HepG2 (cell line): ENCODE results near the gene FBXO11. TPM values are rescaled to one million over a fixed set of nuclear protein-coding genes. Genes with fewer than 3 reads are reported as not detected.

Experiments used
- ADNP ChIP-seq: sonication (generic); formaldehyde crosslinking; IDR thresholded peaks from 2 replicates; pipeline ENCODE4 v1.4.0; 2020; ENCODE audit warnings: missing genetic modification reagents
- AGO2 ChIP-seq: fragments of 200-400 bp; formaldehyde crosslinking; optimal IDR thresholded peaks from 2 replicates; pipeline ENCODE3; 2017; ENCODE audit warnings: mild to moderate bottlenecking, low read depth, low read length, moderate library complexity
- ARNTL ChIP-seq: sonication (generic); formaldehyde crosslinking; IDR thresholded peaks from 2 replicates; pipeline ENCODE4 v1.4.0; 2020; ENCODE audit warnings: mild to moderate bottlenecking, missing genetic modification reagents
- CENPT ChIP-seq: sonication (generic); formaldehyde crosslinking; IDR thresholded peaks from 2 replicates; pipeline ENCODE4 v1.8.0; 2022; ENCODE audit warnings: low read depth, mild to moderate bottlenecking, moderate library complexity, missing genetic modification reagents
- FOSL1 ChIP-seq: sonication (generic); formaldehyde crosslinking; IDR thresholded peaks from 2 replicates; pipeline ENCODE4 v1.9.0; 2021; ENCODE audit warnings: missing genetic modification reagents, borderline replicate concordance
- FOXP1 ChIP-seq, 2 experiments: fragments of 450-650 bp in 1 of 2; IDR thresholded peaks; 2 replicates each; pipeline ENCODE4 v1.6.1; 2017 to 2018; ENCODE audit warnings: antibody characterized with exemption in 1 of 2
- HMGA1 ChIP-seq: sonication (generic); formaldehyde crosslinking; conservative IDR thresholded peaks from 2 replicates; pipeline ENCODE4 v1.4.0; 2020; ENCODE audit warnings: missing genetic modification reagents
- LCORL ChIP-seq, 2 experiments: fragments of 450-650 bp in 1 of 2; sonication (generic) in 1 of 2; formaldehyde crosslinking in 1 of 2; IDR thresholded peaks; 2 replicates each; pipeline versions ENCODE4 v1.5.0 to v1.6.1; 2017 to 2020; ENCODE audit warnings: antibody characterized with exemption in 1 of 2, missing genetic modification reagents in 1 of 2
- NCOR1 ChIP-seq: fragments of 200-600 bp; sonication (generic); IDR thresholded peaks from 2 replicates; pipeline ENCODE4 v1.7.0; 2017; ENCODE audit warnings: antibody characterized with exemption, low read length, borderline replicate concordance
- NFKBIZ ChIP-seq: IDR thresholded peaks from 2 replicates; pipeline ENCODE4 v1.6.1; 2018; ENCODE audit warnings: missing genetic modification reagents, missing compliant biosample characterization
- NR2F6 ChIP-seq, 2 experiments: IDR thresholded peaks; 2 replicates each; pipeline ENCODE4 v1.6.1; 2016; ENCODE audit warnings: antibody characterized with exemption in 1 of 2, mild to moderate bottlenecking in 1 of 2
- RFXANK ChIP-seq: IDR thresholded peaks from 2 replicates; pipeline ENCODE4 v1.6.1; 2016
- SP4 ChIP-seq: sonication (generic); formaldehyde crosslinking; IDR thresholded peaks from 2 replicates; pipeline ENCODE4 v1.8.1; 2023; ENCODE audit warnings: mild to moderate bottlenecking, missing genetic modification reagents
- TBL1XR1 ChIP-seq: fragments of 150-350 bp; IDR thresholded peaks from 2 replicates; pipeline ENCODE4 v1.6.1; 2014; ENCODE audit warnings: borderline replicate concordance, low read length; ENCODE audit not compliant: partially characterized antibody
- ZBTB21 ChIP-seq: sonication (generic); formaldehyde crosslinking; IDR thresholded peaks from 2 replicates; pipeline ENCODE4 v1.4.0; 2020; ENCODE audit warnings: missing genetic modification reagents
- ZFP62 ChIP-seq: sonication (generic); formaldehyde crosslinking; IDR thresholded peaks from 2 replicates; pipeline ENCODE4 v1.4.0; 2020; ENCODE audit warnings: missing genetic modification reagents
- ZKSCAN8 ChIP-seq: IDR thresholded peaks from 2 replicates; pipeline ENCODE4 v1.6.1; 2016; ENCODE audit warnings: borderline replicate concordance, missing genetic modification reagents, missing compliant biosample characterization
- ZNF329 ChIP-seq: sonication (generic); formaldehyde crosslinking; IDR thresholded peaks from 2 replicates; pipeline ENCODE4 v1.9.0; 2021; ENCODE audit warnings: low read depth, mild to moderate bottlenecking, missing genetic modification reagents
- ZNF468 ChIP-seq: sonication (generic); formaldehyde crosslinking; IDR thresholded peaks from 2 replicates; pipeline ENCODE4 v1.8.0; 2022; ENCODE audit warnings: mild to moderate bottlenecking, moderate library complexity, missing genetic modification reagents
- ZNF616 ChIP-seq: sonication (generic); formaldehyde crosslinking; IDR thresholded peaks from 2 replicates; pipeline ENCODE4 v1.5.0; 2020; ENCODE audit warnings: low read depth, mild to moderate bottlenecking, missing genetic modification reagents
- ZNF660 ChIP-seq: sonication (generic); formaldehyde crosslinking; IDR thresholded peaks from 2 replicates; pipeline ENCODE4 v1.5.1; 2020; ENCODE audit warnings: mild to moderate bottlenecking, low read depth, missing genetic modification reagents, borderline replicate concordance
- ZNF724P ChIP-seq: sonication (generic); formaldehyde crosslinking; IDR thresholded peaks from 2 replicates; pipeline ENCODE4 v1.8.0; 2022; ENCODE audit warnings: missing genetic modification reagents, borderline replicate concordance
- ZNF772 ChIP-seq: sonication (generic); formaldehyde crosslinking; IDR thresholded peaks from 2 replicates; pipeline ENCODE4 v1.5.0; 2020; ENCODE audit warnings: mild to moderate bottlenecking, missing genetic modification reagents
- ZNF83 ChIP-seq: sonication (generic); formaldehyde crosslinking; IDR thresholded peaks from 2 replicates; pipeline ENCODE4 v1.4.0; 2020; ENCODE audit warnings: missing genetic modification reagents, mild to moderate bottlenecking, borderline replicate concordance
- polyA plus RNA-seq, 8 experiments: library from polyadenylated mRNA; depleted of rRNA in 3 of 8; stranded (reverse) in 7 of 8; unstranded in 1 of 8; fragments of >200 nt; fragmentation: Illumina TruSeq in 4 of 8; extraction: Trizol in 4 of 8; gene quantifications; 2 replicates each; pipeline versions ENCODE4 v1.2.1 to v1.2.3, GENCODE V29; 2011 to 2016; ENCODE audit warnings: low read depth in 4 of 8, missing spikeins in 1 of 8, mixed read lengths in 1 of 8; ENCODE audit not compliant: insufficient read depth in 1 of 8
- total RNA-seq, 5 experiments: library from RNA; depleted of rRNA; stranded (reverse); fragments of >200 nt; fragmentation: Illumina TruSeq; extraction: Trizol; gene quantifications; 2 replicates each; pipeline ENCODE4 v1.2.3, GENCODE V29; 2016; ENCODE audit warnings: low read depth in 1 of 5
- TF ChIP-seq, protein P1 (sequence below): IDR thresholded peaks from 2 replicates; pipeline ENCODE4 v1.6.1; 2012; ENCODE audit warnings: low read length, improper control_type of control experiment
- TF ChIP-seq, protein P2 (sequence below): sonication (generic); formaldehyde crosslinking; IDR thresholded peaks from 2 replicates; pipeline ENCODE4 v1.4.0; 2020; ENCODE audit warnings: missing genetic modification reagents

Gene FBXO11
- total and polyA plus RNA-seq, 2 of the 13 experiments (the other 11 are each of a cell fraction or from before 2014, with no cell fraction given), result 27.9 to 47.6 TPM

DNA sequence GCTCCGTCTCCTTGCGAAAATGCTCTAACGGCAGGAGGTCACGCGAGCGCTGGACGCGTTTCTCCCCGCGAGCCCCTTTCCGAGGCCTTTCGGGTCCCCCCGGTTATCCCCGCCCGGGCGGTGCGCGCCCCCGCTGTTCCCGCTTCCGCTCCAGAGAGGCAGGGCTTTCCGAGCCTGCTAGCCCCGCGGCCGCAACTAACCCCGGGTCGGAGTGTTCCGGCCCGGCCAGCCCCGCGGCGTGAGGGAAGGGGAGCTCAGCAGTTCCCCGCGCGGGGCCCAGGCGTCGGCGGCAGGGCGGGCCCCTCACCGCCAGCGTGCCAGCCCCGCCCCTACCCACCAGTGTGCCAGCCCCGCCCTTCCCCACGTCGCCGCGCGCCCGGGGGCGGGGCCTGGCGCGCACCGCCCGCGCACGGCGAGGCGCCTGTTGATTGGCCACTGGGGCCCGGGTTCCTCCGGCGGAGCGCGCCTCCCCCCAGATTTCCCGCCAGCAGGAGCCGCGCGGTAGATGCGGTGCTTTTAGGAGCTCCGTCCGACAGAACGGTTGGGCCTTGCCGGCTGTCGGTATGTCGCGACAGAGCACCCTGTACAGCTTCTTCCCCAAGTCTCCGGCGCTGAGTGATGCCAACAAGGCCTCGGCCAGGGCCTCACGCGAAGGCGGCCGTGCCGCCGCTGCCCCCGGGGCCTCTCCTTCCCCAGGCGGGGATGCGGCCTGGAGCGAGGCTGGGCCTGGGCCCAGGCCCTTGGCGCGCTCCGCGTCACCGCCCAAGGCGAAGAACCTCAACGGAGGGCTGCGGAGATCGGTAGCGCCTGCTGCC, 123.4 kb downstream of the FBXO11 start, which contains the start of gene MSH6 (continued):
- TF ChIP-seq ZFP62 (CRISPR knock-in tag), result no peak
- TF ChIP-seq NCOR1, result no peak; the same call in 1 of the 2 replicates
- peak; percentile 50; the same call in 1 of the 2 replicates for TF ChIP-seq FOSL1 (CRISPR knock-in tag)
- TF ChIP-seq FOXP1 (IDR thresholded peaks at IDR 0.05), result no peak
- no peak; the same call in 1 of the 2 replicates for TF ChIP-seq FOXP1 (CRISPR knock-in tag; IDR thresholded peaks at IDR 0.05)
- TF ChIP-seq CENPT, result 0 out of 2 replicates have a peak, but pooled peaks have one; percentile 59
- no peak for TF ChIP-seq ZNF660 (CRISPR knock-in tag)
- TF ChIP-seq AGO2, result peak; percentile 72
- no peak for TF ChIP-seq HMGA1
- TF ChIP-seq ZNF329 (CRISPR knock-in tag), result 0 out of 2 replicates have a peak, but pooled peaks have one; percentile 66
- TF ChIP-seq, protein P1, sequence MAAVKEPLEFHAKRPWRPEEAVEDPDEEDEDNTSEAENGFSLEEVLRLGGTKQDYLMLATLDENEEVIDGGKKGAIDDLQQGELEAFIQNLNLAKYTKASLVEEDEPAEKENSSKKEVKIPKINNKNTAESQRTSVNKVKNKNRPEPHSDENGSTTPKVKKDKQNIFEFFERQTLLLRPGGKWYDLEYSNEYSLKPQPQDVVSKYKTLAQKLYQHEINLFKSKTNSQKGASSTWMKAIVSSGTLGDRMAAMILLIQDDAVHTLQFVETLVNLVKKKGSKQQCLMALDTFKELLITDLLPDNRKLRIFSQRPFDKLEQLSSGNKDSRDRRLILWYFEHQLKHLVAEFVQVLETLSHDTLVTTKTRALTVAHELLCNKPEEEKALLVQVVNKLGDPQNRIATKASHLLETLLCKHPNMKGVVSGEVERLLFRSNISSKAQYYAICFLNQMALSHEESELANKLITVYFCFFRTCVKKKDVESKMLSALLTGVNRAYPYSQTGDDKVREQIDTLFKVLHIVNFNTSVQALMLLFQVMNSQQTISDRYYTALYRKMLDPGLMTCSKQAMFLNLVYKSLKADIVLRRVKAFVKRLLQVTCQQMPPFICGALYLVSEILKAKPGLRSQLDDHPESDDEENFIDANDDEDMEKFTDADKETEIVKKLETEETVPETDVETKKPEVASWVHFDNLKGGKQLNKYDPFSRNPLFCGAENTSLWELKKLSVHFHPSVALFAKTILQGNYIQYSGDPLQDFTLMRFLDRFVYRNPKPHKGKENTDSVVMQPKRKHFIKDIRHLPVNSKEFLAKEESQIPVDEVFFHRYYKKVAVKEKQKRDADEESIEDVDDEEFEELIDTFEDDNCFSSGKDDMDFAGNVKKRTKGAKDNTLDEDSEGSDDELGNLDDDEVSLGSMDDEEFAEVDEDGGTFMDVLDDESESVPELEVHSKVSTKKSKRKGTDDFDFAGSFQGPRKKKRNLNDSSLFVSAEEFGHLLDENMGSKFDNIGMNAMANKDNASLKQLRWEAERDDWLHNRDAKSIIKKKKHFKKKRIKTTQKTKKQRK, result no peak
- 0 out of 2 replicates have a peak, but pooled peaks have one; percentile 15 for TF ChIP-seq ZNF468
- TF ChIP-seq, protein P2, sequence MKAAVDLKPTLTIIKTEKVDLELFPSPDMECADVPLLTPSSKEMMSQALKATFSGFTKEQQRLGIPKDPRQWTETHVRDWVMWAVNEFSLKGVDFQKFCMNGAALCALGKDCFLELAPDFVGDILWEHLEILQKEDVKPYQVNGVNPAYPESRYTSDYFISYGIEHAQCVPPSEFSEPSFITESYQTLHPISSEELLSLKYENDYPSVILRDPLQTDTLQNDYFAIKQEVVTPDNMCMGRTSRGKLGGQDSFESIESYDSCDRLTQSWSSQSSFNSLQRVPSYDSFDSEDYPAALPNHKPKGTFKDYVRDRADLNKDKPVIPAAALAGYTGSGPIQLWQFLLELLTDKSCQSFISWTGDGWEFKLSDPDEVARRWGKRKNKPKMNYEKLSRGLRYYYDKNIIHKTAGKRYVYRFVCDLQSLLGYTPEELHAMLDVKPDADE, result peak; percentile 93; the same call in 1 of the 2 replicates
- no peak; the same call in 1 of the 2 replicates for TF ChIP-seq ZNF83 (CRISPR knock-in tag)
- TF ChIP-seq TBL1XR1, result no peak
- TF ChIP-seq ADNP (CRISPR knock-in tag), result no peak
- no peak; the same call in none of the 2 replicates for TF ChIP-seq NFKBIZ
- TF ChIP-seq ZNF724P (CRISPR knock-in tag), result peak; percentile 95
- TF ChIP-seq ARNTL (CRISPR knock-in tag), result peak; percentile 54
- TF ChIP-seq NR2F6 (IDR thresholded peaks at IDR 0.05), result no peak; the same call in 1 of the 2 replicates
- TF ChIP-seq NR2F6 (CRISPR knock-in tag; IDR thresholded peaks at IDR 0.05), result no peak
- TF ChIP-seq ZKSCAN8 (CRISPR knock-in tag), result no peak
- TF ChIP-seq RFXANK (CRISPR knock-in tag), result no peak
- TF ChIP-seq ZNF772 (CRISPR knock-in tag), result peak; percentile 58; the same call in 1 of the 2 replicates
- TF ChIP-seq LCORL (IDR thresholded peaks at IDR 0.05), result no peak; the same call in 1 of the 2 replicates
- peak; percentile 85 for TF ChIP-seq LCORL (CRISPR knock-in tag; IDR thresholded peaks at IDR 0.05)
- TF ChIP-seq ZBTB21 (CRISPR knock-in tag), result no peak
- TF ChIP-seq ZNF616 (CRISPR knock-in tag), result peak; percentile 50; the same call in 1 of the 2 replicates
- TF ChIP-seq SP4 (CRISPR knock-in tag), result peak; percentile 96
